SK-N-SH (cell line): ENCODE measurements around the gene RNF113A.

Source experiments
- EP300 ChIP-seq, 2 experiments: IDR thresholded peaks; 2 replicates each; pipeline versions ENCODE4 v1.4.0 to v1.6.1; 2012; ENCODE audit warnings: borderline replicate concordance in 1 of 2, low read depth in 1 of 2, low read length in 1 of 2
- EZH2phosphoT487 ChIP-seq: fragments of 200-600 bp; sonication (generic); IDR thresholded peaks from 2 replicates; pipeline ENCODE4 v1.6.1; 2017; ENCODE audit warnings: low read depth, mixed run types, mild to moderate bottlenecking, antibody characterized with exemption, moderate library complexity, borderline replicate concordance
- GABPA ChIP-seq: IDR thresholded peaks from 2 replicates; pipeline ENCODE4 v1.4.0; 2012; ENCODE audit warnings: low read depth, mild to moderate bottlenecking
- GATA2 ChIP-seq: sonication (generic); formaldehyde crosslinking; IDR thresholded peaks from 2 replicates; pipeline ENCODE4 v1.5.0; 2020; ENCODE audit warnings: mild to moderate bottlenecking, missing genetic modification reagents
- JUND ChIP-seq: IDR thresholded peaks from 2 replicates; pipeline ENCODE4 v1.4.0; 2012
- MEF2A ChIP-seq: IDR thresholded peaks from 2 replicates; pipeline ENCODE4 v1.4.0; 2012; ENCODE audit warnings: low read depth, borderline replicate concordance
- MXI1 ChIP-seq: IDR thresholded peaks from 2 replicates; pipeline ENCODE4 v1.6.1; 2012; ENCODE audit warnings: mild to moderate bottlenecking, low read depth, low read length, improper control_type of control experiment
- RCOR1 ChIP-seq: fragments of 150-350 bp; IDR thresholded peaks from 2 replicates; pipeline ENCODE4 v1.6.1; 2017; ENCODE audit warnings: antibody characterized with exemption, low read length
- TF ChIP-seq, protein P1 (sequence below): fragments of 200-600 bp; sonication (generic); IDR thresholded peaks from 2 replicates; pipeline ENCODE4 v1.6.1; 2017; ENCODE audit warnings: antibody characterized with exemption, mild to moderate bottlenecking, moderate library complexity
- TF ChIP-seq, protein P2 (sequence below): fragments of 150-350 bp; IDR thresholded peaks from 2 replicates; pipeline ENCODE4 v1.6.1; 2017; ENCODE audit warnings: antibody characterized with exemption, low read length, low read depth, borderline replicate concordance

DNA sequence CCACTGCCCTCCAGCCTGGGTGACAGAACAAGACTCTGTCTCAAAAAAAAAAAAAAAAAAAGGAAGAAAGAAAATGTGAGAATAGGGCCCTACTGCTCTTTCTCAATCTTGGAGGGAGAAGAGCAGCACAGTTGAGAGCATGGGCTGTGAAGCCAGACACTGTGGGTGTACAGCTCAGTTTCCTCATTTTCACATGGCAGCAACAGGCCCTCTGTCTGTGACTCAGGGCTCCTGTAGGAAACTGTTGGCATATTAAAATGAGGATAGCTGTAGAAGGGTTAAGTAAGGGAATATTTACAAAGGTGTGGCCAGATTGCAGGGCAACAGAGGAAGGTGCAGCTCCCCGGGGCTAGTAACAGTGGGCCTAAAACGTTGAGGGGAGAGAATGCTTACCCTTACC is 27.6 kb upstream of the RNF113A start:
- TF ChIP-seq, protein P1, sequence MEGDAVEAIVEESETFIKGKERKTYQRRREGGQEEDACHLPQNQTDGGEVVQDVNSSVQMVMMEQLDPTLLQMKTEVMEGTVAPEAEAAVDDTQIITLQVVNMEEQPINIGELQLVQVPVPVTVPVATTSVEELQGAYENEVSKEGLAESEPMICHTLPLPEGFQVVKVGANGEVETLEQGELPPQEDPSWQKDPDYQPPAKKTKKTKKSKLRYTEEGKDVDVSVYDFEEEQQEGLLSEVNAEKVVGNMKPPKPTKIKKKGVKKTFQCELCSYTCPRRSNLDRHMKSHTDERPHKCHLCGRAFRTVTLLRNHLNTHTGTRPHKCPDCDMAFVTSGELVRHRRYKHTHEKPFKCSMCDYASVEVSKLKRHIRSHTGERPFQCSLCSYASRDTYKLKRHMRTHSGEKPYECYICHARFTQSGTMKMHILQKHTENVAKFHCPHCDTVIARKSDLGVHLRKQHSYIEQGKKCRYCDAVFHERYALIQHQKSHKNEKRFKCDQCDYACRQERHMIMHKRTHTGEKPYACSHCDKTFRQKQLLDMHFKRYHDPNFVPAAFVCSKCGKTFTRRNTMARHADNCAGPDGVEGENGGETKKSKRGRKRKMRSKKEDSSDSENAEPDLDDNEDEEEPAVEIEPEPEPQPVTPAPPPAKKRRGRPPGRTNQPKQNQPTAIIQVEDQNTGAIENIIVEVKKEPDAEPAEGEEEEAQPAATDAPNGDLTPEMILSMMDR: no peak
- TF ChIP-seq GABPA (no peak), JUND (no peak), EZH2phosphoT487 (no peak), EP300 (IDR thresholded peaks at IDR 0.05; ENCODE audit: borderline replicate concordance in 1 of 2, low read depth in 1 of 2, low read length in 1 of 2) (no peak), GATA2 (no peak), RCOR1 (no peak), MXI1 (no peak), MEF2A (no peak)
- TF ChIP-seq, protein P2, sequence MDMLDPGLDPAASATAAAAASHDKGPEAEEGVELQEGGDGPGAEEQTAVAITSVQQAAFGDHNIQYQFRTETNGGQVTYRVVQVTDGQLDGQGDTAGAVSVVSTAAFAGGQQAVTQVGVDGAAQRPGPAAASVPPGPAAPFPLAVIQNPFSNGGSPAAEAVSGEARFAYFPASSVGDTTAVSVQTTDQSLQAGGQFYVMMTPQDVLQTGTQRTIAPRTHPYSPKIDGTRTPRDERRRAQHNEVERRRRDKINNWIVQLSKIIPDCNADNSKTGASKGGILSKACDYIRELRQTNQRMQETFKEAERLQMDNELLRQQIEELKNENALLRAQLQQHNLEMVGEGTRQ: no peak
